GM18499 (cell line): ENCODE data around the gene MAP7D1.
A peak's percentile ranks its signal among the peaks of the same experiment; 100 is the strongest.
"Not testable (repeated sequence)": the region's sequence is repeated elsewhere in the genome, so short reads cannot be mapped to it uniquely, and the experiment has no call there.

Experiments
- ATAC-seq: cut with Tn5 transposase; IDR thresholded peaks from one replicate; pipeline ENCODE4 v1.9.1; 2021; ENCODE audit warnings: moderate number of reproducible peaks; ENCODE audit not compliant: insufficient read depth, unreplicated experiment

MAP7D1 gene

GRCh38 chr1:36187800-36188593, 32.0 kb downstream of the MAP7D1 start:
- no peak for ATAC-seq

GRCh38 chr1:36196805-36197204, 40.8 kb downstream of the MAP7D1 start:
- not testable (repeated sequence) for ATAC-seq

- no peak for ATAC-seq
Observed at GRCh38 chr1:36198641-36199040, 42.7 kb downstream of the MAP7D1 start.

- ATAC-seq: no peak
Observed at GRCh38 chr1:36199934-36200741, 44.2 kb downstream of the MAP7D1 start.

GRCh38 chr1:36203027-36203553, 47.1 kb downstream of the MAP7D1 start:
- ATAC-seq: no peak

GRCh38 chr1:36203554-36204346, 47.8 kb downstream of the MAP7D1 start:
- ATAC-seq: no peak

GRCh38 chr1:36204347-36204909, 48.5 kb downstream of the MAP7D1 start:
- ATAC-seq: no peak

GRCh38 chr1:36206323-36206858, 50.4 kb downstream of the MAP7D1 start:
- no peak for ATAC-seq

- no peak for ATAC-seq
Observed at GRCh38 chr1:36207339-36207738, 51.4 kb downstream of the MAP7D1 start.

GRCh38 chr1:36208978-36209703, 53.2 kb downstream of the MAP7D1 start:
- no peak for ATAC-seq

- no peak for ATAC-seq
Observed at GRCh38 chr1:36211307-36211706, 55.3 kb downstream of the MAP7D1 start.

- no peak for ATAC-seq
Observed at GRCh38 chr1:36211841-36212240, 55.9 kb downstream of the MAP7D1 start.

- ATAC-seq: no peak
Observed at GRCh38 chr1:36212782-36213181, 56.8 kb downstream of the MAP7D1 start.

GRCh38 chr1:36217670-36218069, 61.7 kb downstream of the MAP7D1 start:
- ATAC-seq: no peak

GRCh38 chr1:36221901-36222300, 65.9 kb downstream of the MAP7D1 start:
- ATAC-seq: not testable (repeated sequence)

- ATAC-seq: no peak
Observed at GRCh38 chr1:36222481-36223380, 66.8 kb downstream of the MAP7D1 start.

- peak; percentile 12 for ATAC-seq
Observed at GRCh38 chr1:36223381-36223995, 67.5 kb downstream of the MAP7D1 start.
